Motor neuron (in vitro differentiated cells): ENCODE results near the gene DEFB127. TPM values are rescaled to one million over a fixed set of nuclear protein-coding genes. Genes with fewer than 3 reads are reported as not detected.
"Not testable (repeated sequence)": the region's sequence is repeated elsewhere in the genome, so short reads cannot be mapped to it uniquely, and the experiment has no call there.

Experiments
- ATAC-seq, 8 experiments: fragments of 200-7000 bp; cut with Tn5 transposase; replicated peaks in 6 of 8; 2 replicates each; pipeline ENCODE4 v1.8.0; 2021; ENCODE audit warnings: mild to moderate bottlenecking in 8 of 8, moderate library complexity in 8 of 8
- H3K27ac ChIP-seq, 2 donors: fragments of 250-450 bp; sonication (Bioruptor Pico); 2 replicates each; pipeline ENCODE4 v1.9.0; 2021; ENCODE audit warnings: antibody characterized with exemption in 2 of 2, mild to moderate bottlenecking in 2 of 2, moderate library complexity in 1 of 2
- H3K4me1 ChIP-seq, 2 donors: fragments of 250-450 bp; sonication (Bioruptor Pico); replicated peaks in 1 of 2; 2 replicates each; pipeline ENCODE4 v1.6.1; 2021; ENCODE audit warnings: antibody characterized with exemption in 2 of 2, mild to moderate bottlenecking in 2 of 2, moderate library complexity in 1 of 2
- H3K4me3 ChIP-seq, 5 donors: fragments of 250-450 bp; sonication (Bioruptor Pico); 2 replicates each; pipeline ENCODE4 v1.9.0; 2021; ENCODE audit warnings: antibody characterized with exemption in 5 of 5, mild to moderate bottlenecking in 5 of 5, moderate library complexity in 4 of 5
- WGBS, 10 experiments: fragments of 450-650 bp; shearing (Covaris generic); methylation state at CpG; one replicate each; pipeline ENCODE4 v1.0.0; 2022; 5-methylcytosine and 5-hydroxymethylcytosine counted together
- in situ Hi-C, 9 experiments: fragments of 400-800 bp; cut with MboI; loops; one replicate each; pipeline ENCODE4 v1.15.0; 2021; ENCODE audit warnings: low sequenced_read_pairs in 9 of 9, low pct_unique_long_range_greater_than_20kb in 2 of 9; ENCODE audit not compliant: unreplicated experiment in 9 of 9
- total RNA-seq, 8 experiments: library from RNA; unstranded; fragments of 300-600 nt; gene quantifications; 2 replicates each; pipeline versions ENCODE4 v1.2.3 to v1.2.4, GENCODE V29; 2022

Gene DEFB127
- total RNA-seq, 8 experiments from 2014 or later = not detected

GRCh38 chr20:198225-198624 is 41.0 kb downstream of the DEFB127 start:
- 20 to 86% (median 43%) methylated on average over 1 of the region's 1 CpG; no CpG with 5 or more reads in 7 of the 10 experiments for WGBS, 10 experiments
- no peak for ATAC-seq
- Histone ChIP-seq H3K4me3 (no peak overlapping the region), H3K27ac (no peak overlapping the region), H3K4me1 (no peaks in the 10 kb centered on the region)
- in situ Hi-C loops = no loop called here

- WGBS, 10 experiments = 0 to 37% (median 17%) methylated on average over 1 to 4 of the region's 4 CpGs; no CpG with 5 or more reads in 6 of the 10 experiments
- Histone ChIP-seq H3K27ac (no peak overlapping the region), H3K4me3 (no peak overlapping the region), H3K4me1 (no peaks in the 10 kb centered on the region)
- ATAC-seq = no peak
- in situ Hi-C loops = no loop called here
Measured at GRCh38 chr20:199996-200395, 42.7 kb downstream of the DEFB127 start.

GRCh38 chr20:203630-204029 is 46.4 kb downstream of the DEFB127 start:
- H3K27ac ChIP-seq, H3K4me3 ChIP-seq, H3K4me1 ChIP-seq, in situ Hi-C loops, ATAC-seq: not testable (repeated sequence)
- WGBS, 10 experiments = 35 to 86% (median 78%) methylated on average over 1 to 4 of the region's 4 CpGs; no CpG with 5 or more reads in 5 of the 10 experiments

Other genes starting within 250 kb of the DEFB127 start
- gene DEFB125, start 69.8 kb upstream of the DEFB127 start, total RNA-seq = under 1 TPM in 2 of 8 experiments, not detected in 6; 0.23 to 0.71 TPM
- gene DEFB126, start 14.9 kb upstream of the DEFB127 start, total RNA-seq = not detected
- gene DEFB128, start 32.3 kb downstream of the DEFB127 start, total RNA-seq = not detected
- not detected for gene DEFB129, start 69.8 kb downstream of the DEFB127 start, total RNA-seq
- under 1 TPM in 2 of 8 experiments, not detected in 6; 0.15 to 0.52 TPM for gene DEFB132, start 100.3 kb downstream of the DEFB127 start, total RNA-seq
- gene C20orf96, start 133.3 kb downstream of the DEFB127 start, total RNA-seq = 10 to 100 TPM in 2 of 8 experiments, 1 to 10 TPM in 6; 2.4 to 11.7 (median 8.0) TPM
- gene ZCCHC3, start 140.1 kb downstream of the DEFB127 start, total RNA-seq = 10 to 100 TPM; 14.3 to 31.7 (median 20.6) TPM
- 10 to 100 TPM in 7 of 8 experiments, 1 to 10 TPM in 1; 5.0 to 26.6 (median 19.0) TPM for gene SOX12, start 168.1 kb downstream of the DEFB127 start, total RNA-seq
- 10 to 100 TPM; 24.6 to 50.3 (median 31.4) TPM for gene NRSN2, start 189.7 kb downstream of the DEFB127 start, total RNA-seq
- gene TRIB3, start 223.3 kb downstream of the DEFB127 start, total RNA-seq = 10 to 100 TPM; 10.2 to 78.5 (median 33.6) TPM